Ascending aorta (tissue), 2 donors: Measurements from ENCODE around the gene ITPK1. TPM values are rescaled to one million over a fixed set of nuclear protein-coding genes. Genes with fewer than 3 reads are reported as not detected.

Experiments
- DNase-seq, 2 donors: peaks; one replicate each; pipeline ENCODE4 v3.0.0-alpha.2; 2019; ENCODE audit warnings: low spot score in 2 of 2
- H3K27ac ChIP-seq, 2 donors: fragments of 200-600 bp; sonication (generic); one replicate each; pipeline ENCODE4 v1.5.1; 2016 to 2017; ENCODE audit warnings: mild to moderate bottlenecking in 1 of 2
- H3K27me3 ChIP-seq: fragments of 200-600 bp; sonication (generic); one replicate; pipeline ENCODE4 v1.5.1; 2017
- H3K36me3 ChIP-seq, 2 donors: fragments of 200-600 bp; sonication (generic); one replicate each; pipeline ENCODE4 v1.5.1; 2016
- H3K4me1 ChIP-seq, 2 donors: fragments of 200-600 bp; sonication (generic); one replicate each; pipeline ENCODE4 v1.5.1; 2016 to 2017; ENCODE audit warnings: mild to moderate bottlenecking in 1 of 2
- H3K4me3 ChIP-seq, 2 donors: fragments of 200-600 bp; sonication (generic); one replicate each; pipeline ENCODE4 v1.5.1; 2016 to 2017; ENCODE audit warnings: mild to moderate bottlenecking in 1 of 2
- H3K9me3 ChIP-seq, 2 donors: fragments of 200-600 bp; sonication (generic); one replicate each; pipeline ENCODE4 v1.5.1; 2016
- intact Hi-C: fragments of 100-400 bp; cut with DNase I; formaldehyde crosslinking; loops from one replicate; pipeline ENCODE4 v1.15.1; 2023
- total RNA-seq: library from RNA; depleted of rRNA; stranded (reverse); fragments of >200 nt; gene quantifications from one replicate; pipeline ENCODE4 v1.1.0, GENCODE V29; 2016
- TF ChIP-seq, protein P1 (sequence below), 3 experiments: fragments of 200-600 bp in 2 of 3; fragments of 450-650 bp in 1 of 3; sonication (generic) in 2 of 3; IDR thresholded peaks; one replicate each; pipeline ENCODE4 v1.5.1; 2016 to 2019; ENCODE audit warnings: antibody characterized with exemption in 3 of 3, mild to moderate bottlenecking in 1 of 3, moderate library complexity in 1 of 3

Gene ITPK1
- total RNA-seq, 1 donor from 2014 or later: 85.3 TPM

DNA sequence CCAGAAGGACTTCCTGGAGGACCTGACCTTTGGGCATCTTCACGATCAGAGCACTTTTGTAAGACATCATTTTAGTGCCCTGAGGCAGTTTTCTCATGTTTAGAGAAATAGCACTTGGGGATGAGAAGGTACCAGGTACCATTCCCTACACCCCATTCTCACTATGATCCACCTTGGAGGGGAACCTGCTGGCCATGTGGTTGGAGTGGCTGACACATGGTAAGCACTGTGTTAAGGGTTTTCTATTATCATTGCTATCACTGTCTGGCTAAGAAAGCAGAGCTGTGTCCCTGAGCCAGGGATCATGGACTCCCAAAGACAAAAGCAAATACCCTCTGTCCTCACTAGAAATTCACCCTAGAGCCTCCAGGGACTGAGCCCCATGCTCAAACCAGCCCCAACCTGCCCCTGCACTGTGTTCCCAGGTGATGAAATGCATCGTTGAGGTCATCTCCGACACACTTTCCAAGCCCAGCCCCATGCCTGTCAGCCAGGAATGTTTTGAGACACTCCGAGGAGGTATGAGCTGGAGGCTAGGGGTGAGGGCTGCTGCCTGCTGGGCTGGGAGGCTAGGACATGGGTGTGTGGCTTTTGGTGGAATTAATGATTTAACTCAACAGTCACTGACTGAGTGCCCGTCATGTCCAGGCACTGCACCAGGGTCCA, 189.4 kb downstream of the ITPK1 start:
- H3K4me3 ChIP-seq: no peak overlapping the region

GRCh38 chr14:92925446-92925845, 190.3 kb downstream of the ITPK1 start:
- no peak for DNase-seq
- Histone ChIP-seq H3K36me3 (no peaks in the 10 kb centered on the region), H3K4me3 (no peak overlapping the region), H3K4me1 (no peaks in the 10 kb centered on the region), H3K27me3 (no peaks in the 10 kb centered on the region), H3K9me3 (no peaks in the 10 kb centered on the region), H3K27ac (no peak overlapping the region)
- TF ChIP-seq, protein P1, sequence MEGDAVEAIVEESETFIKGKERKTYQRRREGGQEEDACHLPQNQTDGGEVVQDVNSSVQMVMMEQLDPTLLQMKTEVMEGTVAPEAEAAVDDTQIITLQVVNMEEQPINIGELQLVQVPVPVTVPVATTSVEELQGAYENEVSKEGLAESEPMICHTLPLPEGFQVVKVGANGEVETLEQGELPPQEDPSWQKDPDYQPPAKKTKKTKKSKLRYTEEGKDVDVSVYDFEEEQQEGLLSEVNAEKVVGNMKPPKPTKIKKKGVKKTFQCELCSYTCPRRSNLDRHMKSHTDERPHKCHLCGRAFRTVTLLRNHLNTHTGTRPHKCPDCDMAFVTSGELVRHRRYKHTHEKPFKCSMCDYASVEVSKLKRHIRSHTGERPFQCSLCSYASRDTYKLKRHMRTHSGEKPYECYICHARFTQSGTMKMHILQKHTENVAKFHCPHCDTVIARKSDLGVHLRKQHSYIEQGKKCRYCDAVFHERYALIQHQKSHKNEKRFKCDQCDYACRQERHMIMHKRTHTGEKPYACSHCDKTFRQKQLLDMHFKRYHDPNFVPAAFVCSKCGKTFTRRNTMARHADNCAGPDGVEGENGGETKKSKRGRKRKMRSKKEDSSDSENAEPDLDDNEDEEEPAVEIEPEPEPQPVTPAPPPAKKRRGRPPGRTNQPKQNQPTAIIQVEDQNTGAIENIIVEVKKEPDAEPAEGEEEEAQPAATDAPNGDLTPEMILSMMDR (IDR thresholded peaks at IDR 0.05): no peak
- intact Hi-C loops: no loop called here

More for the DNA sequence above, 189.4 kb downstream of the ITPK1 start:
- H3K27ac ChIP-seq: no peak overlapping the region
- no peaks in the 10 kb centered on the region for H3K36me3 ChIP-seq
- H3K9me3 ChIP-seq: no peaks in the 10 kb centered on the region
- TF ChIP-seq, protein P1 (IDR thresholded peaks at IDR 0.05): no peak
- intact Hi-C loops: no loop called here
- no peaks in the 10 kb centered on the region for H3K27me3 ChIP-seq
- no peaks in the 10 kb centered on the region for H3K4me1 ChIP-seq
- no peak for DNase-seq

DNA sequence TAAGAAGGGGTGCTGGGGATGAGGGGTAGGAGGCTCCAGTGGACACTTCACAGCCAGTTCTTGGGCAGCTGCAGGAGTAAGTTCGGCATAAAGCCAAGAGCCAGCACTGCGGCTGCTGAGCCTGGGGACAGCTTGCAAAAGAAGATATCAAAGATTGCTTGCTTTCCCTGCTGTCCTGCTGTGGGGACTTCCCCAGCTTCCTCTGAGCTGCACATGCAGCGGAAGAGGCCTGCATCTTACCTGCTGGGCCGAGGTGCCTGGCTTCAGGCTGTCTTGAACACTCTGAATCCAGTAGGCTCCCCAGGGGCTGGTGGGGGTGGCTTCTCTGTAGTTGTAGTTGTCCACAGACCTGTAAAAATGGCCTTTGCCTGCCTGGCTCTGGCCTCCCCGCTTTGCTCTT, 191.5 kb downstream of the ITPK1 start:
- no peaks in the 10 kb centered on the region for H3K4me1 ChIP-seq
- H3K36me3 ChIP-seq: no peaks in the 10 kb centered on the region
- H3K9me3 ChIP-seq: no peaks in the 10 kb centered on the region
- TF ChIP-seq, protein P1 (IDR thresholded peaks at IDR 0.05): no peak
- intact Hi-C loops: no loop called here
- H3K27me3 ChIP-seq: no peaks in the 10 kb centered on the region
- no peak overlapping the region for H3K4me3 ChIP-seq
- DNase-seq: no peak
- no peak overlapping the region for H3K27ac ChIP-seq

GRCh38 chr14:92923744-92924103, 192.0 kb downstream of the ITPK1 start:
- Histone ChIP-seq H3K9me3 (no peaks in the 10 kb centered on the region), H3K36me3 (no peaks in the 10 kb centered on the region), H3K27ac (no peak overlapping the region), H3K4me3 (no peak overlapping the region), H3K27me3 (no peaks in the 10 kb centered on the region), H3K4me1 (no peaks in the 10 kb centered on the region)
- DNase-seq: no peak
- intact Hi-C loops: no loop called here
- TF ChIP-seq, protein P1 (IDR thresholded peaks at IDR 0.05): no peak

DNA sequence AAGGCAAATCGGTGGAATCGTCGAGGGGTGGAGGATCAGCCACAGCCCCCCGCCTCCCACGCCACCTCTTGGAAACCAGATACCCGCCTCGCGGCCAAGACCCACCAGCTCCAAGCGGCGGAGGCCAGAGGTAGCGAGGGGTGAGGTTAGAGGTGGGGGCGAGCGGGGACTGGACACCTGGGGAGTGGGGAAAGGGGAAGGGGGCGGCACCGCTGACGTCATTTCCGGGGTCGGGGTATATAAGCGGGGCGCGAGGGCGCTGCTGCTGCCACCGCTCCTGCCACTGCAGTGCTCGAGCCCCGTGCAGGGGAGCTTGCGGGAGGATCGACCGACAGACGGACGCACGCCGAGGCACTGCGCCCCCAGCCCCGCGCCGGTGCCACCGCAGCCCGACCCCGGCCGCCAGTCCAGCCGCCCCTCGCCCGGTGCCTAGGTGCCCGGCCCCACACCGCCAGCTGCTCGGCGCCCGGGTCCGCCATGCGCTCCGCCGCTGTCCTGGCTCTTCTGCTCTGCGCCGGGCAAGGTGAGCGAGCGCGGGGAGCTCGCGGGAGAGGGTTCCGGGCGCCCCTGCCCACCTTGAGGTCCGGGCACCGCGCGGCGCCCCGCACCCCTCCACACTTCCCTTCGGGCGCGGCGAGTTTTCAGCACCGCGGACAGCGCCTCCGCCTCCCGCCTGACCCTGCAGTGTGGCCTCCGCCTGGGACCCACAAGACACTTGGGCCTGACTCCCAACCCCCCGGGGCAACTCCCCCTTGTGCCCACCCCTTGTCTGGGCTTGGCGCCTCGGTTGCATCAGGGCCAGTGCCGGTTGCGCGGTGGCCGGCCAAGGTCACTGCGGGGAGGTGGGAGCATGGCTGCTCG, 192.6 kb downstream of the ITPK1 start, which contains the start of gene CHGA:
Gene CHGA, plus strand, starts transcription at position 268 of the 861 bp plus-strand sequence. Its CDS starts 210 bp downstream, at position 478.
- Histone ChIP-seq H3K4me3 (no peak within 1 kb of the TSS), H3K36me3 (no peaks in the 10 kb centered on the region), H3K27me3 (no peaks in the 10 kb centered on the region), H3K9me3 (no peaks in the 10 kb centered on the region), H3K27ac (no peak within 1 kb of the TSS), H3K4me1 (no peaks in the 10 kb centered on the region)
- TF ChIP-seq, protein P1 (IDR thresholded peaks at IDR 0.05): no peak
- no peak for DNase-seq
- intact Hi-C loops: no loop called here
